Measurements from ENCODE around the gene ZMYM3.
A peak's percentile ranks its signal among the peaks of the same experiment; 100 is the strongest.

ZMYM3 gene

DNA sequence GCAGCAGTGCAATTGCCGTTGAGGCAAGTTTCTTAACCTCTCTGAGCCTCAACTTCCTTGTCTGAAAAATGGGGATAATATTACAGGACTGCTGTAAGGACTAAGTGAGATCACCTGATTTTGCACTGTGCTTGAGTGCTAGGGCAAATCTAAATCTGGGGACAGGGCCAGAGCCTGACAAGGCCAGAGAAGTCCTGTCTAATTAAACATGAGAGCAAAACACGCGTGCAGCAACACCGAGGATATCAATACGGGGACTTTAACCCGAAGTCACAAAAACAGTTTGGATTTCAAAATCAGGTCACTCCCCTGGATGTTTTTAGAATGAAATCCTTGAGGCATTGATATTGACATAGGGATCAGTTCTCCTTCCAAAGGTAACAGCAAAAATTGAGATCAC is 36.6 kb downstream of the ZMYM3 start:
- no peak for TF ChIP-seq ZFX (IDR thresholded peaks at IDR 0.05)
- TF ChIP-seq, protein P1, sequence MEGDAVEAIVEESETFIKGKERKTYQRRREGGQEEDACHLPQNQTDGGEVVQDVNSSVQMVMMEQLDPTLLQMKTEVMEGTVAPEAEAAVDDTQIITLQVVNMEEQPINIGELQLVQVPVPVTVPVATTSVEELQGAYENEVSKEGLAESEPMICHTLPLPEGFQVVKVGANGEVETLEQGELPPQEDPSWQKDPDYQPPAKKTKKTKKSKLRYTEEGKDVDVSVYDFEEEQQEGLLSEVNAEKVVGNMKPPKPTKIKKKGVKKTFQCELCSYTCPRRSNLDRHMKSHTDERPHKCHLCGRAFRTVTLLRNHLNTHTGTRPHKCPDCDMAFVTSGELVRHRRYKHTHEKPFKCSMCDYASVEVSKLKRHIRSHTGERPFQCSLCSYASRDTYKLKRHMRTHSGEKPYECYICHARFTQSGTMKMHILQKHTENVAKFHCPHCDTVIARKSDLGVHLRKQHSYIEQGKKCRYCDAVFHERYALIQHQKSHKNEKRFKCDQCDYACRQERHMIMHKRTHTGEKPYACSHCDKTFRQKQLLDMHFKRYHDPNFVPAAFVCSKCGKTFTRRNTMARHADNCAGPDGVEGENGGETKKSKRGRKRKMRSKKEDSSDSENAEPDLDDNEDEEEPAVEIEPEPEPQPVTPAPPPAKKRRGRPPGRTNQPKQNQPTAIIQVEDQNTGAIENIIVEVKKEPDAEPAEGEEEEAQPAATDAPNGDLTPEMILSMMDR (conservative IDR thresholded peaks at IDR 0.05) = no peak
- H3K27ac ChIP-seq = no peak overlapping the region

DNA sequence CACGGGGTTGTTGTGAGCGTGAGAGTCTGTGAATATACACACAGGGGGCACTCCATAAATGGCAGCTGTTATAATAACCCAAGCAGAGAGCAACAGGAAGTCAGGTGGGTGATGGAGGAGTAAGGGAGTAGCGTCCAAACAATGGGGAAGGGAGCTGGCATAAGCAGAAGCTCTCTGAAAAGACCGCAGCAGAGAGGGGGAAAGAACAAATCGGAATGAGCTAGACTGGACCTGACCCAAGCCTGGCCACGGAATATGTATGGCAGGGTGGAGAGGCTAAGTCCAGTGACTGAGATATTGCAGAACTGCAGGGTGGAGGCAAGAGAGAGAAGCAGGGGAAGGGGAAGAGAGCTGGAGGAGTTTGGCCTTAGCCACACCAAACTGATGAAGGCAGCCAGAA is 37.5 kb downstream of the ZMYM3 start:
- TF ChIP-seq, protein P1 (conservative IDR thresholded peaks at IDR 0.05) = no peak
- TF ChIP-seq ZFX (IDR thresholded peaks at IDR 0.05) = no peak
- H3K27ac ChIP-seq = no peak overlapping the region

DNA sequence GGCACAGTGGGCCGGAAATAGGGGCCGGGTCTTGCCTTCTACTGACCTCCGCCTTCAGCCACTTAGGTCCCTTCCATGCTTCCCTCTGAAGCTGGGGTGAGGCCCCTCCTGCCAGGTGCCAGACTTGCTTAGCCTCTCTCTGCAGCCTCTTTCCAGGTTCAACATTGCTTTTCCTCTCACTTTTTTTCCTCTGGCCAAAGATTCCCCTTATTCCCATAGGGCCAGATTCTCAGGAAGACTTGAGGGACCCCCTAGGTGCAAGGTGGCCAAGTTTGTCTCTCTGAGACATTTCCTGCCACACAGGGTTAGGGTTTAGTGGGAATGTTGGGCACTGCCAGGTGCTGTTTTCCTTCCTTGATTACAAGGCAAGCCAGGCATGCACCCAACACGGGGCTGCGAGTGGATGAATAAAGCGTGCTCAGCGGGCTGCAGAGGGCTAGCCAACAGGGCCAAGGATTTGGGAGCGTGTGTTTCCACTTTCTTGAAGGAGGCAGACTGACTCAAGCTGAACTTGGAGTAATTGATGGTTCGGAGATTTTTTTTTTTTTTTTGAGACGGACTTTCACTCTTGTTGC is 38.5 kb downstream of the ZMYM3 start:
- TF ChIP-seq, protein P1 (conservative IDR thresholded peaks at IDR 0.05) = no peak
- no peak overlapping the region; the same call in 1 of the 2 replicates for H3K27ac ChIP-seq

DNA sequence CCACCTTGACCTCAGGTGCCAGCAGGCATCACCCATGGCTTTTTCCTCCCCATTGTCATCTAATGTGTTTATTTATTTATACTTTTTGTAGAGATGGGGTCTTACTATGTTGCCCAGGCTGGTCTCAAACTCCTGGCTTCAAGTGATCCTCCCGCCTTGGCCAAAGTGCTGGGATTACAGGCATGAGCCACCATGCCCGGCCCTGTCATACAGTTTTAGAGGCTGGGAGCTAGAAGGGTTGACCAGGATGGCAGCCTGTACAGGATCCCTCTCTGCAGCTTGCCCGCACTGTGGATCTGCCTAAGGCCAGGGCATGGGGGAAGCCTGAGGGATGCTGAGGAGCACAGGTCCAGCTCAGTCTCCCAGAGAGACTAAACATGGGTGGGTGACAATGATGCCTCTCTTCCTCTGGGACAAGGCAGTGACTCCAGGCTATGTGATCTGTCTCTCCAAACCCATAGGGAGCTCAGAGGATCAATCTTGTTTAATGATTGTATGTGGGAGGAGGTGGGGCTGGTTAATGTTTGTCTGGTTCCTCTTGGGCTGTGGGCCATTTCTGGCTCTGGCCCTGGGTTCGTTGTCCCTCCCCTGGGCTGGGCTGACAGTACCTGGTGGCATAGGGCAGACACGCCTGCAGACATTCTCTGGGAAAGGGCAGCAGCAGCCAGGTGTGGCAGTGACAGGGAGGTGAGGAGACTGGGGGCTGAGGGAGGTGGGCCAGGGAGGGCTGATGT is 39.2 kb downstream of the ZMYM3 start:
- no peak overlapping the region; the same call in 1 of the 2 replicates for H3K27ac ChIP-seq
- TF ChIP-seq, protein P1 (conservative IDR thresholded peaks at IDR 0.05) = no peak

DNA sequence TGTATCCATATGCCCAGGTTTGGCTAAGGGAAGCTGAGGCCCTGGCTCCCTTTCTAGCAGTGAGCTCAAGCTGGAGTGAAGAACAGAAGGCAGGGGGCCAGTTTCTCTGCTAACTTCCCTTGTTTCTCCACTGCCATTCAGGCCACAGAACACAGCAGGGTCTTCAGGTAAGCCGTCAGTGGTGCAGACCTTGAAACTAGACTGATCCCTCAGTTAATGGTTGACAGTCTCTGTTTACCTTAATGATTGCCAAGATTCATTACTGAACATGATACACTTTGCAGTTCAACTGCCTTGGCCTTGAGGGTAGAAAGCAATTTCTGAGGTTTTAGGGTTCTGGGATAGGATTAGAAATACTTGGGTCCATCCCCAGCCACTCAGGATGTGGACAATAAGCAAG is 39.8 kb downstream of the ZMYM3 start:
- TF ChIP-seq, protein P1 (conservative IDR thresholded peaks at IDR 0.05) = no peak
- no peak for TF ChIP-seq ZFX (IDR thresholded peaks at IDR 0.05)
- H3K27ac ChIP-seq = 0 out of 2 replicates have a peak overlapping the region, but pooled peaks have one; percentile 59

DNA sequence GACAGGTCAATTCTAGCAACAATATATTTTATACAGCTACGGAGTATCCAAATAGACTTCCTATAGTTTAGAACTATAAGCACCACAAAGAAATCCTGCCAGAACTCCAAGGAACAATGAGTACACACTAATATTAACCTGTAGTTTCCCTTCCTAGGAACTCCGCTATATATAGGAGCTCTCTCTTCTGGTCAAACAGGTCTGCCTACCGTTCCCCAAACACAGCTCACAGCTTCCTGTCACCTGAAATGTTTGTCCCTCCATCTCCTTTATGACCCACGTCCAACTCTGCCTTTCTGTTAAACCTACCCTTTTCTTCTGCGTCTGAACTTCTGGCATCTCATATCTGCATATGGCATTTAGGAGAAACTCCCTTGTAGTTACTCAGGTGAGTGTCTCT is 41.4 kb downstream of the ZMYM3 start:
- TF ChIP-seq, protein P1 (conservative IDR thresholded peaks at IDR 0.05) = no peak
- no peak for TF ChIP-seq ZFX (IDR thresholded peaks at IDR 0.05)
- peak overlapping the region; percentile 59 for H3K27ac ChIP-seq

DNA sequence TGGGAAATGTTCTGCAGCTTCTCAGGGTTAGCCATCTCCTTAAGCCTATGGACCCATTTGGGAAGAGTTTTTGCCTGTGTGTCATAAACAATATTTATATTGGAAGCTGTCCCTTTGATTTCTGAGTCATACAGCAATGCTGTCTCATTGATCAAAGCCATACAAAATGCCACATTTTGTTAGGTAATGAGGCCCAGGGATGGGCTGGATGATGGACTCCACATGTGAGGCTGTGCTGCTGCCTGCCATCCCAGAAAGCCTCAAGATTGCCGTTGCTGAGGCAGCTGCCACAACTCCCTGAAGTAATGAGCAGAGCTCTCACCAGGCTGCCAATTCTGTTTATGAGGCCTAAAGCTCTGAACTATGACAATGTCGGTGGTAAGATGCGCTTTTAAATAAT is 43.1 kb downstream of the ZMYM3 start:
- TF ChIP-seq ZFX (IDR thresholded peaks at IDR 0.05) = no peak
- TF ChIP-seq, protein P1 (conservative IDR thresholded peaks at IDR 0.05) = no peak
- H3K27ac ChIP-seq = no peak overlapping the region
